ENCODE data around the gene DAGLA. TPM values are rescaled to one million over a fixed set of nuclear protein-coding genes. Genes with fewer than 3 reads are reported as not detected.

Gene DAGLA
- total RNA-seq, 1 donor = 0.94 TPM

- no peaks in the 10 kb centered on the region for H3K9me3 ChIP-seq (ENCODE audit: low read depth, low read length)
- no peaks in the 10 kb centered on the region for H3K4me1 ChIP-seq (ENCODE audit: insufficient read depth, low read length)
- no peaks in the 10 kb centered on the region for H3K27me3 ChIP-seq (ENCODE audit: insufficient read depth, low read length)
- no peak overlapping the region for H3K4me3 ChIP-seq (ENCODE audit: low read length)
These were observed 52.5 kb downstream of the DAGLA start for GRCh38 chr11:61732705-61733104.

GRCh38 chr11:61733120-61733978 lies 53.2 kb downstream of the DAGLA start:
- Histone ChIP-seq H3K9me3 (ENCODE audit: low read depth, low read length) (no peaks in the 10 kb centered on the region), H3K4me1 (ENCODE audit: insufficient read depth, low read length) (no peaks in the 10 kb centered on the region), H3K4me3 (ENCODE audit: low read length) (no peak overlapping the region), H3K27me3 (ENCODE audit: insufficient read depth, low read length) (no peaks in the 10 kb centered on the region)

GRCh38 chr11:61734767-61735166 lies 54.6 kb downstream of the DAGLA start:
- no peak overlapping the region for H3K4me3 ChIP-seq (ENCODE audit: low read length)
- no peaks in the 10 kb centered on the region for H3K27me3 ChIP-seq (ENCODE audit: insufficient read depth, low read length)
- no peaks in the 10 kb centered on the region for H3K4me1 ChIP-seq (ENCODE audit: insufficient read depth, low read length)
- H3K9me3 ChIP-seq (ENCODE audit: low read depth, low read length) = no peaks in the 10 kb centered on the region

GRCh38 chr11:61735391-61735790 lies 55.2 kb downstream of the DAGLA start:
- no peak overlapping the region for H3K4me3 ChIP-seq (ENCODE audit: low read length)
- no peaks in the 10 kb centered on the region for H3K4me1 ChIP-seq (ENCODE audit: insufficient read depth, low read length)
- no peaks in the 10 kb centered on the region for H3K27me3 ChIP-seq (ENCODE audit: insufficient read depth, low read length)
- H3K9me3 ChIP-seq (ENCODE audit: low read depth, low read length) = no peaks in the 10 kb centered on the region

- Histone ChIP-seq H3K27me3 (ENCODE audit: insufficient read depth, low read length) (no peaks in the 10 kb centered on the region), H3K9me3 (ENCODE audit: low read depth, low read length) (no peaks in the 10 kb centered on the region), H3K4me1 (ENCODE audit: insufficient read depth, low read length) (no peaks in the 10 kb centered on the region), H3K4me3 (ENCODE audit: low read length) (no peak overlapping the region)
These were observed 56.1 kb downstream of the DAGLA start for GRCh38 chr11:61736310-61736709.

GRCh38 chr11:61737131-61737530 lies 56.9 kb downstream of the DAGLA start:
- Histone ChIP-seq H3K27me3 (ENCODE audit: insufficient read depth, low read length) (no peaks in the 10 kb centered on the region), H3K4me3 (ENCODE audit: low read length) (no peak overlapping the region), H3K9me3 (ENCODE audit: low read depth, low read length) (no peaks in the 10 kb centered on the region), H3K4me1 (ENCODE audit: insufficient read depth, low read length) (no peaks in the 10 kb centered on the region)

- Histone ChIP-seq H3K4me1 (ENCODE audit: insufficient read depth, low read length) (no peaks in the 10 kb centered on the region), H3K4me3 (ENCODE audit: low read length) (no peak overlapping the region), H3K27me3 (ENCODE audit: insufficient read depth, low read length) (no peaks in the 10 kb centered on the region), H3K9me3 (ENCODE audit: low read depth, low read length) (no peaks in the 10 kb centered on the region)
These were observed 57.6 kb downstream of the DAGLA start for GRCh38 chr11:61737636-61738386.

GRCh38 chr11:61738776-61739175 lies 58.6 kb downstream of the DAGLA start:
- H3K4me1 ChIP-seq (ENCODE audit: insufficient read depth, low read length) = no peaks in the 10 kb centered on the region
- H3K9me3 ChIP-seq (ENCODE audit: low read depth, low read length) = no peaks in the 10 kb centered on the region
- no peak overlapping the region for H3K4me3 ChIP-seq (ENCODE audit: low read length)
- H3K27me3 ChIP-seq (ENCODE audit: insufficient read depth, low read length) = no peaks in the 10 kb centered on the region

- no peaks in the 10 kb centered on the region for H3K9me3 ChIP-seq (ENCODE audit: low read depth, low read length)
- no peaks in the 10 kb centered on the region for H3K4me1 ChIP-seq (ENCODE audit: insufficient read depth, low read length)
- no peak overlapping the region for H3K4me3 ChIP-seq (ENCODE audit: low read length)
These were observed 59.2 kb downstream of the DAGLA start for GRCh38 chr11:61739413-61739812.

GRCh38 chr11:61739966-61740365 lies 59.8 kb downstream of the DAGLA start:
- no peaks in the 10 kb centered on the region for H3K27me3 ChIP-seq (ENCODE audit: insufficient read depth, low read length)
- no peaks in the 10 kb centered on the region for H3K9me3 ChIP-seq (ENCODE audit: low read depth, low read length)
- no peak overlapping the region for H3K4me3 ChIP-seq (ENCODE audit: low read length)
- H3K4me1 ChIP-seq (ENCODE audit: insufficient read depth, low read length) = no peaks in the 10 kb centered on the region

More at GRCh38 chr11:61739413-61739812, 59.2 kb downstream of the DAGLA start:
- H3K27me3 ChIP-seq (ENCODE audit: insufficient read depth, low read length) = no peaks in the 10 kb centered on the region

GRCh38 chr11:61742391-61742790 lies 62.2 kb downstream of the DAGLA start:
- Histone ChIP-seq H3K4me1 (ENCODE audit: insufficient read depth, low read length) (no peaks in the 10 kb centered on the region), H3K9me3 (ENCODE audit: low read depth, low read length) (no peaks in the 10 kb centered on the region), H3K27me3 (ENCODE audit: insufficient read depth, low read length) (no peaks in the 10 kb centered on the region), H3K4me3 (ENCODE audit: low read length) (no peak overlapping the region)

- H3K4me3 ChIP-seq (ENCODE audit: low read length) = no peak overlapping the region
- no peaks in the 10 kb centered on the region for H3K27me3 ChIP-seq (ENCODE audit: insufficient read depth, low read length)
- no peaks in the 10 kb centered on the region for H3K9me3 ChIP-seq (ENCODE audit: low read depth, low read length)
- no peaks in the 10 kb centered on the region for H3K4me1 ChIP-seq (ENCODE audit: insufficient read depth, low read length)
These were observed 63.4 kb downstream of the DAGLA start for GRCh38 chr11:61743486-61744095.

- Histone ChIP-seq H3K4me3 (ENCODE audit: low read length) (no peak overlapping the region), H3K9me3 (ENCODE audit: low read depth, low read length) (no peaks in the 10 kb centered on the region), H3K27me3 (ENCODE audit: insufficient read depth, low read length) (no peaks in the 10 kb centered on the region), H3K4me1 (ENCODE audit: insufficient read depth, low read length) (no peaks in the 10 kb centered on the region)
These were observed 64.0 kb downstream of the DAGLA start for GRCh38 chr11:61744181-61744580.

GRCh38 chr11:61744609-61745156 lies 64.5 kb downstream of the DAGLA start:
- Histone ChIP-seq H3K4me1 (ENCODE audit: insufficient read depth, low read length) (no peaks in the 10 kb centered on the region), H3K9me3 (ENCODE audit: low read depth, low read length) (no peaks in the 10 kb centered on the region), H3K27me3 (ENCODE audit: insufficient read depth, low read length) (no peaks in the 10 kb centered on the region), H3K4me3 (ENCODE audit: low read length) (no peak overlapping the region)

All from mononuclear cell (primary cell).